ENCODE results near the gene ADARB2. TPM values are rescaled to one million over a fixed set of nuclear protein-coding genes. Genes with fewer than 3 reads are reported as not detected.

Gene ADARB2
- total and polyA plus RNA-seq, 3 experiments from 2014 or later: not detected

DNA sequence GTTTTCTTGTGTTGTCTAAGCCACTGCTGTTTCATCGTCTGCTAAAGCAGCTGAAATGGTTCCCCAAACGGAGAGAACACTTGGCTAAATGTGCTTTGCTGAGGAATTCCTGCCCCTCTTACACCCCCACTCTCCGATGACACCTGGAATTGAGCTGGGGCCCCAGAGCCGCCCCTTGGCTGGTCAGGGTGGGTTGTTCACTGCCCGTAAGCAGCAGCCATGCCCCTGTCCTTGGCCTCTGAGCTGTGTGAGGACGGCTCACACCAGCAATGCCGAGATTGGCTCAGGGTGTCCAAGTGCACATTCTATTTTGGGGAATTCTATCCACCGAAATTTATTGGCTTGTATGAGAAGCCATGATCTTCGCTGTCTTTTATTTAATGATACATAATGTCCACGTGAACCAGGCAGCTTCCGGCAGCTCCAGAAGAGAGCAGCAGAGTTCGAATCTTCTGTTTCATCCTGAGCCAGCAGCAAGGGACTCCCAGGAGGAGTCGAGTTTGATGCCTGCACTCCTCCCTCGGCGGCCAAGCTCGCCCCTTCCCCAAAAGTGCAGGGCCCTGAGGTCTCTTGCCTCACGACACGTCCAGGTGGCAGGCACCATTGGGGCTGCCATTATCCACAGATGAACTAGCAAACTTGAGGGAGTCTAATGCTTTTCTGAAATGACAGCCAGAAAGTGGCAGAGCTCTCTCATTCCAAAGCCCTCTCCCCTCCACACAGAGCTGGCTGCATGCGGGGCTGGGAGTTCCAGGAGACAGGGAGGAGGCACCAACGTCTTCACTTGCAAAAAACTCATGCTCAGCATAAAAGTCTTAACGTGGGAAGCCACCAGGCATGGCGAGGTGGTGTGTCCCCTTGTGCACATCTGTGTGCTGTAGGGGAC is 567.1 kb downstream of the ADARB2 start:
- Mint-ChIP-seq H3K9me3 (no peaks in the 10 kb centered on the region), H3K4me3 (no peak overlapping the region), H3K4me1 (no peaks in the 10 kb centered on the region), H3K27me3 (peaks cover 13 to 14% of the 10 kb centered on the region in 2 donors), H3K27ac (no peak overlapping the region), H3K36me3 (no peaks in the 10 kb centered on the region)
- Histone ChIP-seq H3K9me3 (ENCODE audit: low read length) (no peaks in the 10 kb centered on the region), H3K36me3 (ENCODE audit: insufficient read depth, low read length) (no peaks in the 10 kb centered on the region), H3K4me1 (ENCODE audit: insufficient read depth, low read length) (no peaks in the 10 kb centered on the region), H3K27ac (ENCODE audit: low read depth, low read length) (no peak overlapping the region), H3K27me3 (ENCODE audit: insufficient read depth, low read length, poor library complexity, severe bottlenecking) (no peaks in the 10 kb centered on the region), H3K4me3 (ENCODE audit: low read length) (no peak overlapping the region)
- DNase-seq: no peak
- POLR2A ChIA-PET: no interaction called here
- CTCF ChIA-PET: no interaction called here

DNA sequence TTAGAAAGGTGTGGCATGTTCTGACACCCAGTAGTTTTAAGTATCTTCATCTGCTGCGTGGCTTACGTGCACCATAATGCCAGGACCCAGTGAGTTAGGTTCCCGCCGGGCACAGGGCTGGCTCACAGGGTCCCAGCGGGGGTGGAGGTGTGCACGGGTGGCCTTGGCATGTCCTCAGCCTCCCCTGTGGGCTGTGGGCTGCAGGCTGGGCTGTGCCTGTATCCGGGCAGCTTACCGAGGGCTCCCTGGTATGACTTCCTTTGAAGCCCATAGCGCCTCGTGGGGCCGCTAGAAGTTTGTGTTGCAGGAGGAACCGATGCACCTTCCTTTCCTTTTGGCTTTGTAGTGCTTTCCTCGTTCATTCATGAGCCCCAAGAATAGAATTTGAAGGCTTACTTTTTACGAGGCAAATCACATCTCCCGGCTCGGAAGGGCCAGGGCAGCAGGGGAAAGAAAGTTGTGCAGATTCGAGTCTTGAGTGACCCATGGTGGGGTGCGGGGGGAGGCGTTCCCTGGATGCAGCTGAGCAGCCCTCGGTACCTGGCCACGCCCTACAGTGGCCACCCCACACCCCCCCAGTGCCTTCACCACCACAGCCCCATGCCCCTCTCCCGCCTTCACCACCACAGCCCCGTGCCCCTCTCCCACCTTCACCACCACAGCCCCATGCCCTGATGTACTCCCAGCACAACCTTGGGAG is 568.0 kb downstream of the ADARB2 start:
- ChIA-PET POLR2A (no interaction called here), CTCF (no interaction called here)
- no peak overlapping the region for H3K4me3 ChIP-seq (ENCODE audit: low read length)
- H3K27ac ChIP-seq (ENCODE audit: low read depth, low read length): no peak overlapping the region
- no peak overlapping the region for H3K27ac Mint-ChIP-seq
- no peaks in the 10 kb centered on the region for H3K36me3 Mint-ChIP-seq
- H3K4me3 Mint-ChIP-seq: no peak overlapping the region
- H3K27me3 Mint-ChIP-seq: peaks cover 13 to 14% of the 10 kb centered on the region in 2 donors
- no peaks in the 10 kb centered on the region for H3K4me1 ChIP-seq (ENCODE audit: insufficient read depth, low read length)
- H3K27me3 ChIP-seq (ENCODE audit: insufficient read depth, low read length, poor library complexity, severe bottlenecking): no peaks in the 10 kb centered on the region
- DNase-seq: no peak
- H3K4me1 Mint-ChIP-seq: no peaks in the 10 kb centered on the region
- H3K9me3 Mint-ChIP-seq: no peaks in the 10 kb centered on the region
- H3K36me3 ChIP-seq (ENCODE audit: insufficient read depth, low read length): no peaks in the 10 kb centered on the region
- H3K9me3 ChIP-seq (ENCODE audit: low read length): no peaks in the 10 kb centered on the region

DNA sequence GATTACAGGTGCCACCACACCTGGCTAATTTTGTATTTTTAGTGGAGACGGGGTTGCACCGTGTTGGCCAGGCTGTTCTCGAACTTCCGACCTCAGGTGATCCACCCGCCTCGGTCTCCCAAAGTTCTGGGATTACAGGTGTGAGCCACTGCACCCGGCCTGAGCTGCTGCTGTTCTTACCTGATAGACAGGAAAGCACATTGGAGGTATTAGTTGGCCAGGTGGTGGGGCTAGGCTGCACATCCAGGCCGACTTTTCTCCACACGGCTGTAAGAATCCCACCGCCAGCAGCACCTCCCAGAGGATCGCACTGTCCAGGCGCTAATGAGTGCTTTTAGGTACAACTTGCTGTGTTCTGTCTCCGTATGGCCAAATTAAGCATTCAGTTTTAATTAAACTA is 568.6 kb downstream of the ADARB2 start:
- Mint-ChIP-seq H3K4me1 (no peaks in the 10 kb centered on the region), H3K9me3 (no peaks in the 10 kb centered on the region), H3K27me3 (peaks cover 13 to 14% of the 10 kb centered on the region in 2 donors), H3K36me3 (no peaks in the 10 kb centered on the region), H3K4me3 (no peak overlapping the region), H3K27ac (no peak overlapping the region)
- Histone ChIP-seq H3K4me3 (ENCODE audit: low read length) (no peak overlapping the region), H3K27ac (ENCODE audit: low read depth, low read length) (no peak overlapping the region), H3K36me3 (ENCODE audit: insufficient read depth, low read length) (no peaks in the 10 kb centered on the region), H3K9me3 (ENCODE audit: low read length) (no peaks in the 10 kb centered on the region), H3K4me1 (ENCODE audit: insufficient read depth, low read length) (no peaks in the 10 kb centered on the region), H3K27me3 (ENCODE audit: insufficient read depth, low read length, poor library complexity, severe bottlenecking) (no peaks in the 10 kb centered on the region)
- DNase-seq: no peak
- ChIA-PET CTCF (no interaction called here), POLR2A (no interaction called here)

DNA sequence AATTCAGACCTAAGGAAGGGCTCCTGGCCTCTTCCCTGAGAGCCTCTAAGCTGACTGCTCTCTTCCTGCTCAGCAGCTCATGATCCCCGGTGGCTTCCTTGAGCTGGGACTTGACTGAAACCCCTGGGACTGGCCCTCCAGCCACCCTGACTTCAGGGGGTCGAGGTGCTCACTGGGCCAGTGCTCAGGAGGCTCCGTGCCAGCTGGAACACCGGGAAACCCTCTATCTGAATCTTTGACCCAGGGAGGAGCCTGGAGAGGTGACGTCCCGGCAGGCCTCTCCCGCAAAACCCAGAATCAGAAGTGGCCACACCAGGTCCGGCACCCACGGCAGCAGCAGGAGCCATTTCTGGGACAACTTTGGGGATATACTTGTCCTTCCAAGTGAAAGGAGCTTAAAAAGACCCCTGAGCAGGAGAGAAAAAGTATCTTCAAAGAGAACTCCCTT is 570.5 kb downstream of the ADARB2 start:
- no peak overlapping the region for H3K27ac ChIP-seq (ENCODE audit: low read depth, low read length)
- CTCF ChIA-PET: no interaction called here
- no peaks in the 10 kb centered on the region for H3K9me3 ChIP-seq (ENCODE audit: low read length)
- POLR2A ChIA-PET: no interaction called here
- Mint-ChIP-seq H3K9me3 (no peaks in the 10 kb centered on the region), H3K27me3 (peaks cover 15 to 21% of the 10 kb centered on the region in 2 donors), H3K4me3 (no peak overlapping the region), H3K36me3 (no peaks in the 10 kb centered on the region), H3K4me1 (no peaks in the 10 kb centered on the region), H3K27ac (no peak overlapping the region)
- no peaks in the 10 kb centered on the region for H3K27me3 ChIP-seq (ENCODE audit: insufficient read depth, low read length, poor library complexity, severe bottlenecking)
- H3K36me3 ChIP-seq (ENCODE audit: insufficient read depth, low read length): no peaks in the 10 kb centered on the region
- DNase-seq: no peak
- H3K4me3 ChIP-seq (ENCODE audit: low read length): no peak overlapping the region
- no peaks in the 10 kb centered on the region for H3K4me1 ChIP-seq (ENCODE audit: insufficient read depth, low read length)

DNA sequence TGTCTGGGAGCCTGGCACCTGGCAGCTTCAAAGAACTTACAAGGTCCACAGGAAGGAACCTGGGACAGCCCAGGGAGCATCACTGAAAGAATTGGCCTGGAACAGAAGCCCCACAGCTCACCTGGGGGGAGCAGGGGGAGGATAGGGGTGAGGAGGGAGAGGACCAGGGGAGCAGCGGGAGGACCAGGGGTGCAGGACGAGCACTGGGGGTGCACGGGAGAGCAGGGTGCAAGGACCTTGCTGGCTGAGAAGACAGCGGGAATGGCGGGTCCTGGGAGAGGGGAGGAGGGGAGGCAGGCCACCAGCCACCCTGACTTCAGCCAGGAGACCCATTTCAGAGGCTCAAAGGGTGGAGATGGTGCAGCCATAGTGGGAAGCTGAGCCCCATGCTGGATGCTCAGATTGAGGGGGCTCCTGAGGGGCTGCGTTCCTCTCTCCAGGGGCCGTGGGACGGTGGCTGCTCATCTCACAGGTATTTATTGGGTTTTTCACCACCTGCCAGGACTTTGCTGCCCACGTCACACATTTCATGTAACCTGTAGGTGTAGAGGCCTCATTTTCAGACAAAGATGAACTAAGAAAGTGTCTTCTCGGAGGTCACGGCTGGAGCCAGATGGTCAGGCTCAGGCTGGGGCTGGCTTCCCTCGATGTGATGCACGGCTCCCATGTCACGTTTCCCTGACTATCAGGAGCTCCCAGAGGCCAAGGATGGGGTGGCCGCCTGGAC is 571.1 kb downstream of the ADARB2 start:
- Histone ChIP-seq H3K36me3 (ENCODE audit: insufficient read depth, low read length) (no peaks in the 10 kb centered on the region), H3K4me3 (ENCODE audit: low read length) (no peak overlapping the region), H3K9me3 (ENCODE audit: low read length) (no peaks in the 10 kb centered on the region), H3K4me1 (ENCODE audit: insufficient read depth, low read length) (no peaks in the 10 kb centered on the region), H3K27ac (ENCODE audit: low read depth, low read length) (no peak overlapping the region), H3K27me3 (ENCODE audit: insufficient read depth, low read length, poor library complexity, severe bottlenecking) (no peaks in the 10 kb centered on the region)
- Mint-ChIP-seq H3K36me3 (no peaks in the 10 kb centered on the region), H3K27me3 (peaks cover 15 to 17% of the 10 kb centered on the region in 2 donors), H3K4me1 (no peaks in the 10 kb centered on the region), H3K9me3 (no peaks in the 10 kb centered on the region), H3K4me3 (no peak overlapping the region), H3K27ac (no peak overlapping the region)
- ChIA-PET CTCF (no interaction called here), POLR2A (no interaction called here)
- peak in 1 of 5 donors; percentile 15 for DNase-seq

DNA sequence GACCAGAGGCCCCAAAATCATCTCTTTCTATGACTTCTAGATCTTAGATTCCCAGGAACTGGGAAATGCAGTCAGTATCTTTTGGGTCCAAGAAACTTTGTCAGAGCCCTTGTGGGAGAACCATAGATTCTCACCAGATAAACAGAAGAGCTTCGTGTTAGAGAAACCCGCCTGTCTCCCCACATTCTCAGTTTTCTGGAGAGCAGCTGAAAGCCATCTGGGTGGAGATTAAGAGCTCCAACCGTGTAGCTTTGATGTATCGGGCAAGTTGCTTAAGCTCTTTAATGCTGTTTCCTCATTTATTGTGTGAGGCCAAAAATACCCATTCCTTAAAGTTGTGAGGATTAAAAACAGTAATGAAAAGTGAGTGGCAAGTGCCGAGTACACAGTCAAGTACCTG is 573.5 kb downstream of the ADARB2 start:
- Histone ChIP-seq H3K27ac (ENCODE audit: low read depth, low read length) (no peak overlapping the region), H3K4me1 (ENCODE audit: insufficient read depth, low read length) (no peaks in the 10 kb centered on the region), H3K9me3 (ENCODE audit: low read length) (no peaks in the 10 kb centered on the region), H3K27me3 (ENCODE audit: insufficient read depth, low read length, poor library complexity, severe bottlenecking) (no peaks in the 10 kb centered on the region), H3K4me3 (ENCODE audit: low read length) (no peak overlapping the region), H3K36me3 (ENCODE audit: insufficient read depth, low read length) (no peaks in the 10 kb centered on the region)
- Mint-ChIP-seq H3K9me3 (no peaks in the 10 kb centered on the region), H3K27ac (no peak overlapping the region), H3K4me1 (no peaks in the 10 kb centered on the region), H3K27me3 (peaks cover 14 to 17% of the 10 kb centered on the region in 2 donors), H3K4me3 (no peak overlapping the region), H3K36me3 (no peaks in the 10 kb centered on the region)
- CTCF ChIA-PET: no interaction called here
- POLR2A ChIA-PET: no interaction called here
- DNase-seq: no peak

DNA sequence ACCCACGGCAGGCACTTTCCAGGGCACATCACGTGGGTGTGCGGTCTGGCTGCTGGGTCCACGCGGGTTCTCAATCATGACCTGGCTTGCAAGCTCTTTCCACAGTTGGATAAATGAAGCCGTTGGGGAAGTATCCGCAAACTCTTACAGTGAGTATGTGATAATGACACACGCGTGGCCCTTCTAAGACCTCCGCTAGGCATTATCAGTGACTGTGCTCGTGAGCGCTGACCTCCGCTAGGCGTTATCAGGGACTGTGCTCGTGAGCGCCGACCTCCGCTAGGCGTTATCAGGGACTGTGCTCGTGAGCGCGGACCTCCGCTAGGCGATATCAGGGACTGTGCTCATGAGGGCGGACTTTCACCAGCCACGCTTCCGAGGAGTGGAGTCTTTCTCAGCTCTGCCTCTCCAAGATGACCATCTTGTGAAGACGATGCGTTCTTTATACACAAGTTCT is 574.1 kb downstream of the ADARB2 start:
- Histone ChIP-seq H3K9me3 (ENCODE audit: low read length) (no peaks in the 10 kb centered on the region), H3K27ac (ENCODE audit: low read depth, low read length) (no peak overlapping the region), H3K4me3 (ENCODE audit: low read length) (no peak overlapping the region), H3K4me1 (ENCODE audit: insufficient read depth, low read length) (no peaks in the 10 kb centered on the region), H3K27me3 (ENCODE audit: insufficient read depth, low read length, poor library complexity, severe bottlenecking) (no peaks in the 10 kb centered on the region), H3K36me3 (ENCODE audit: insufficient read depth, low read length) (no peaks in the 10 kb centered on the region)
- CTCF ChIA-PET: no interaction called here
- H3K4me1 Mint-ChIP-seq: no peaks in the 10 kb centered on the region
- POLR2A ChIA-PET: no interaction called here
- no peak overlapping the region for H3K4me3 Mint-ChIP-seq
- H3K27ac Mint-ChIP-seq: no peak overlapping the region
- no peaks in the 10 kb centered on the region for H3K9me3 Mint-ChIP-seq
- H3K27me3 Mint-ChIP-seq: peaks cover 15 to 17% of the 10 kb centered on the region in 2 donors
- no peak for DNase-seq
- H3K36me3 Mint-ChIP-seq: no peaks in the 10 kb centered on the region
